C4-2B (cell line): ENCODE results near the gene SLC18A3.

ENCODE experiments used
- CTCF ChIP-seq: fragments of 450-650 bp; conservative IDR thresholded peaks from 2 replicates; pipeline ENCODE4 v1.5.1; 2017; ENCODE audit warnings: mild to moderate bottlenecking
- ZFX ChIP-seq: fragments of 450-650 bp; IDR thresholded peaks from 2 replicates; pipeline ENCODE4 v1.6.1; 2017

GRCh38 chr10:49579621-49580020 is 30.5 kb upstream of the SLC18A3 start:
- TF ChIP-seq CTCF (no peak), ZFX (no peak)
